Measurements from ENCODE around the gene ANKRD29. TPM values are rescaled to one million over a fixed set of nuclear protein-coding genes. Genes with fewer than 3 reads are reported as not detected.

Gene ANKRD29
- total and polyA plus RNA-seq, 2 experiments from 2014 or later = 6.6 to 36.6 TPM

DNA sequence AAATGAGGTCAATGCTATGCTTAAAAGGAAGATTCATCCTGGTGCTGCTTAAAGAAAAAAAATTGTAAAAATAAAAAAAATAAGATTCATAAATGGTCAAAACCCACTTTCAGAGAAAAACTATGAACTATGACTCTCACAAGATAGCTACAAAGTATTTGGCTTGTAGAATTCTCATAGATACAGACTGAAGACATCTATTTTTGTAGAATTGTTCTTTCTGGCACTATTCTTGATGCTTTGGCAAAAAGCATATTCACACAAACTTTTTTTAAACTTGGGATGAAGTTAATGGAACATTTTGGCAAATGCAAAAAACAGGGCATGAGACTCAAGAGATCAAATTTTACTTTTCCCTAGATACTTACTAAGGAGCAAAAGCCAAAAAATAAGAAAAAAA is 12.5 kb upstream of the ANKRD29 start:
- DNase-seq (ENCODE audit: low spot score) = no peak
- Histone ChIP-seq H3K4me1 (ENCODE audit: insufficient read depth) (no peaks in the 10 kb centered on the region), H3K79me2 (replicated peaks; ENCODE audit: insufficient read depth) (no peaks in the 10 kb centered on the region), H2AFZ (no peak overlapping the region), H4K20me1 (replicated peaks; ENCODE audit: insufficient read depth) (no peaks in the 10 kb centered on the region), H3K27me3 (ENCODE audit: insufficient read depth) (no peaks in the 10 kb centered on the region), H3F3A (replicated peaks; ENCODE audit: low read depth) (no peaks in the 10 kb centered on the region), H3K36me3 (ENCODE audit: insufficient read depth) (no peaks in the 10 kb centered on the region), H3K9me2 (ENCODE audit: insufficient read depth) (peaks cover 5% of the 10 kb centered on the region; the same call in 1 of the 2 replicates), H3K4me3 (no peak overlapping the region), H3K27ac (ENCODE audit: low read depth) (no peak overlapping the region), H3K4me2 (no peak overlapping the region)
- TF ChIP-seq CREB1 (CRISPR knock-in tag; IDR thresholded peaks at IDR 0.05; ENCODE audit: low read depth) (no peak), JUNB (IDR thresholded peaks at IDR 0.05; ENCODE audit: unreplicated experiment) (no peak), ZNF331 (CRISPR knock-in tag; IDR thresholded peaks at IDR 0.05; ENCODE audit: low read depth) (no peak), ETS1 (IDR thresholded peaks at IDR 0.05) (no peak), POLR2AphosphoS5 (IDR thresholded peaks at IDR 0.05; ENCODE audit: low read depth) (no peak), STAT1 (IDR thresholded peaks at IDR 0.05; ENCODE audit: unreplicated experiment) (no peak)
- no peak for ATAC-seq
- peaks cover 3% of the 10 kb centered on the region; the same call in 1 of the 3 replicates for H3K4me1 Mint-ChIP-seq
- H3K27ac Mint-ChIP-seq = no peak overlapping the region
- no peaks in the 10 kb centered on the region for H3K36me3 Mint-ChIP-seq (ENCODE audit: low read depth)
- no peaks in the 10 kb centered on the region for H3K9me3 Mint-ChIP-seq
- no peak overlapping the region for H3K4me3 Mint-ChIP-seq
- H3K27me3 Mint-ChIP-seq (ENCODE audit: insufficient read depth, low read depth, poor library complexity) = peaks cover 3% of the 10 kb centered on the region

GRCh38 chr18:23673725-23674124 is 11.0 kb upstream of the ANKRD29 start:
- no peaks in the 10 kb centered on the region for H4K20me1 ChIP-seq (replicated peaks; ENCODE audit: insufficient read depth)
- no peaks in the 10 kb centered on the region for H3K36me3 ChIP-seq (ENCODE audit: insufficient read depth)
- peaks cover 10% of the 10 kb centered on the region for H3K4me1 ChIP-seq (ENCODE audit: insufficient read depth)
- peaks cover 8% of the 10 kb centered on the region; the same call in 2 of the 3 replicates for H3K4me1 Mint-ChIP-seq
- no peak overlapping the region for H2AFZ ChIP-seq
- DNase-seq (ENCODE audit: low spot score) (no peak), ATAC-seq (no peak)
- peaks cover 3% of the 10 kb centered on the region for H3K27me3 Mint-ChIP-seq (ENCODE audit: insufficient read depth, low read depth, poor library complexity)
- H3K27me3 ChIP-seq (ENCODE audit: insufficient read depth) = no peaks in the 10 kb centered on the region
- H3K27ac ChIP-seq (ENCODE audit: low read depth) = no peak overlapping the region
- H3K79me2 ChIP-seq (replicated peaks; ENCODE audit: insufficient read depth) = no peaks in the 10 kb centered on the region
- no peak overlapping the region for H3K4me3 Mint-ChIP-seq
- no peaks in the 10 kb centered on the region for H3K36me3 Mint-ChIP-seq (ENCODE audit: low read depth)
- H3K4me2 ChIP-seq = no peak overlapping the region
- no peaks in the 10 kb centered on the region for H3K9me2 ChIP-seq (ENCODE audit: insufficient read depth)
- no peaks in the 10 kb centered on the region for H3F3A ChIP-seq (replicated peaks; ENCODE audit: low read depth)
- H3K4me3 ChIP-seq = no peak overlapping the region
- H3K9me3 Mint-ChIP-seq = no peaks in the 10 kb centered on the region
- H3K27ac Mint-ChIP-seq = no peak overlapping the region
- TF ChIP-seq CREB1 (CRISPR knock-in tag; IDR thresholded peaks at IDR 0.05; ENCODE audit: low read depth) = no peak
- TF ChIP-seq EZH2 (IDR thresholded peaks at IDR 0.05; ENCODE audit: low read depth, unreplicated experiment) = no peak
- no peak for TF ChIP-seq ZNF331 (CRISPR knock-in tag; IDR thresholded peaks at IDR 0.05; ENCODE audit: low read depth)
- TF ChIP-seq, protein P1, sequence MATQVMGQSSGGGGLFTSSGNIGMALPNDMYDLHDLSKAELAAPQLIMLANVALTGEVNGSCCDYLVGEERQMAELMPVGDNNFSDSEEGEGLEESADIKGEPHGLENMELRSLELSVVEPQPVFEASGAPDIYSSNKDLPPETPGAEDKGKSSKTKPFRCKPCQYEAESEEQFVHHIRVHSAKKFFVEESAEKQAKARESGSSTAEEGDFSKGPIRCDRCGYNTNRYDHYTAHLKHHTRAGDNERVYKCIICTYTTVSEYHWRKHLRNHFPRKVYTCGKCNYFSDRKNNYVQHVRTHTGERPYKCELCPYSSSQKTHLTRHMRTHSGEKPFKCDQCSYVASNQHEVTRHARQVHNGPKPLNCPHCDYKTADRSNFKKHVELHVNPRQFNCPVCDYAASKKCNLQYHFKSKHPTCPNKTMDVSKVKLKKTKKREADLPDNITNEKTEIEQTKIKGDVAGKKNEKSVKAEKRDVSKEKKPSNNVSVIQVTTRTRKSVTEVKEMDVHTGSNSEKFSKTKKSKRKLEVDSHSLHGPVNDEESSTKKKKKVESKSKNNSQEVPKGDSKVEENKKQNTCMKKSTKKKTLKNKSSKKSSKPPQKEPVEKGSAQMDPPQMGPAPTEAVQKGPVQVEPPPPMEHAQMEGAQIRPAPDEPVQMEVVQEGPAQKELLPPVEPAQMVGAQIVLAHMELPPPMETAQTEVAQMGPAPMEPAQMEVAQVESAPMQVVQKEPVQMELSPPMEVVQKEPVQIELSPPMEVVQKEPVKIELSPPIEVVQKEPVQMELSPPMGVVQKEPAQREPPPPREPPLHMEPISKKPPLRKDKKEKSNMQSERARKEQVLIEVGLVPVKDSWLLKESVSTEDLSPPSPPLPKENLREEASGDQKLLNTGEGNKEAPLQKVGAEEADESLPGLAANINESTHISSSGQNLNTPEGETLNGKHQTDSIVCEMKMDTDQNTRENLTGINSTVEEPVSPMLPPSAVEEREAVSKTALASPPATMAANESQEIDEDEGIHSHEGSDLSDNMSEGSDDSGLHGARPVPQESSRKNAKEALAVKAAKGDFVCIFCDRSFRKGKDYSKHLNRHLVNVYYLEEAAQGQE (IDR thresholded peaks at IDR 0.05; ENCODE audit: unreplicated experiment) = no peak
- TF ChIP-seq JUNB (IDR thresholded peaks at IDR 0.05; ENCODE audit: unreplicated experiment) = no peak
- no peak for TF ChIP-seq ZNF114 (CRISPR knock-in tag; IDR thresholded peaks at IDR 0.05)
- TF ChIP-seq EZH2phosphoT487 (IDR thresholded peaks at IDR 0.05; ENCODE audit: unreplicated experiment) = no peak
- TF ChIP-seq, protein P2, sequence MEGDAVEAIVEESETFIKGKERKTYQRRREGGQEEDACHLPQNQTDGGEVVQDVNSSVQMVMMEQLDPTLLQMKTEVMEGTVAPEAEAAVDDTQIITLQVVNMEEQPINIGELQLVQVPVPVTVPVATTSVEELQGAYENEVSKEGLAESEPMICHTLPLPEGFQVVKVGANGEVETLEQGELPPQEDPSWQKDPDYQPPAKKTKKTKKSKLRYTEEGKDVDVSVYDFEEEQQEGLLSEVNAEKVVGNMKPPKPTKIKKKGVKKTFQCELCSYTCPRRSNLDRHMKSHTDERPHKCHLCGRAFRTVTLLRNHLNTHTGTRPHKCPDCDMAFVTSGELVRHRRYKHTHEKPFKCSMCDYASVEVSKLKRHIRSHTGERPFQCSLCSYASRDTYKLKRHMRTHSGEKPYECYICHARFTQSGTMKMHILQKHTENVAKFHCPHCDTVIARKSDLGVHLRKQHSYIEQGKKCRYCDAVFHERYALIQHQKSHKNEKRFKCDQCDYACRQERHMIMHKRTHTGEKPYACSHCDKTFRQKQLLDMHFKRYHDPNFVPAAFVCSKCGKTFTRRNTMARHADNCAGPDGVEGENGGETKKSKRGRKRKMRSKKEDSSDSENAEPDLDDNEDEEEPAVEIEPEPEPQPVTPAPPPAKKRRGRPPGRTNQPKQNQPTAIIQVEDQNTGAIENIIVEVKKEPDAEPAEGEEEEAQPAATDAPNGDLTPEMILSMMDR (conservative IDR thresholded peaks at IDR 0.05; ENCODE audit: low read depth in 2 of 2) = no peak
- TF ChIP-seq ETS1 (IDR thresholded peaks at IDR 0.05) = no peak
- no peak for TF ChIP-seq STAT1 (IDR thresholded peaks at IDR 0.05; ENCODE audit: unreplicated experiment)
- TF ChIP-seq NANOG (IDR thresholded peaks at IDR 0.05; ENCODE audit: borderline replicate concordance) = no peak
